Liver (tissue), 9 donors: ENCODE measurements around the gene SLC22A15. TPM values are rescaled to one million over a fixed set of nuclear protein-coding genes. Genes with fewer than 3 reads are reported as not detected.

ENCODE experiments used
- DNase-seq: peaks from one replicate; pipeline ENCODE4 v3.0.0-alpha.2; 2017; ENCODE audit warnings: low spot score
- H3K27ac ChIP-seq, 2 donors: one replicate each; pipeline ENCODE4 v1.7.0; 2013; ENCODE audit warnings: inconsistent platforms in 2 of 2, low read length in 2 of 2, control low read depth in 1 of 2, low read depth in 1 of 2, mild to moderate bottlenecking in 1 of 2
- H3K27me3 ChIP-seq, 4 donors: one replicate each; pipeline versions ENCODE4 v1.6.1 to v1.7.0; 2013; ENCODE audit warnings: low read length in 3 of 4, inconsistent platforms in 1 of 4, mild to moderate bottlenecking in 1 of 4, moderate library complexity in 1 of 4; ENCODE audit not compliant: control insufficient read depth in 4 of 4, insufficient read depth in 4 of 4
- H3K36me3 ChIP-seq, 4 donors: one replicate each; pipeline versions ENCODE4 v1.6.1 to v1.7.0; 2013; ENCODE audit warnings: low read length in 3 of 4, mild to moderate bottlenecking in 3 of 4, low read depth in 1 of 4, moderate library complexity in 1 of 4; ENCODE audit not compliant: control insufficient read depth in 4 of 4, insufficient read depth in 3 of 4
- H3K4me1 ChIP-seq, 4 donors: one replicate each; pipeline versions ENCODE4 v1.6.1 to v1.7.0; 2013; ENCODE audit warnings: low read length in 3 of 4, mild to moderate bottlenecking in 3 of 4, moderate library complexity in 1 of 4; ENCODE audit not compliant: control insufficient read depth in 4 of 4, insufficient read depth in 4 of 4
- H3K4me3 ChIP-seq, 3 donors: one replicate each; pipeline versions ENCODE4 v1.6.1 to v1.7.0; 2013; ENCODE audit warnings: low read length in 3 of 3, control low read depth in 1 of 3, low read depth in 1 of 3, mild to moderate bottlenecking in 1 of 3
- H3K9ac ChIP-seq, 2 donors: one replicate each; pipeline ENCODE4 v1.7.0; 2013; ENCODE audit warnings: low read length in 2 of 2, mild to moderate bottlenecking in 2 of 2, moderate library complexity in 2 of 2, control low read depth in 1 of 2, low read depth in 1 of 2
- H3K9me3 ChIP-seq, 4 donors: one replicate each; pipeline versions ENCODE4 v1.6.1 to v1.7.0; 2013; ENCODE audit warnings: low read length in 3 of 4; ENCODE audit not compliant: control insufficient read depth in 4 of 4
- ATF3 ChIP-seq: IDR thresholded peaks from 2 replicates; pipeline ENCODE4 v1.6.1; 2016; ENCODE audit warnings: antibody characterized with exemption
- CTCF ChIP-seq: fragments of 150-350 bp; IDR thresholded peaks from 2 replicates; pipeline ENCODE4 v1.5.1; 2017; ENCODE audit warnings: improper control_type of control experiment, low read depth, low read length; ENCODE audit not compliant: missing input control
- EGR1 ChIP-seq, 2 donors: IDR thresholded peaks; 2 replicates each; pipeline ENCODE4 v1.6.1; 2016 to 2018; ENCODE audit warnings: antibody characterized with exemption in 2 of 2, low read depth in 2 of 2
- FOXA1 ChIP-seq: IDR thresholded peaks from 2 replicates; pipeline ENCODE4 v1.6.1; 2016; ENCODE audit warnings: antibody characterized with exemption
- FOXA2 ChIP-seq: IDR thresholded peaks from 2 replicates; pipeline ENCODE4 v1.6.1; 2016; ENCODE audit warnings: antibody characterized with exemption
- GABPA ChIP-seq, 2 donors: IDR thresholded peaks in 1 of 2; conservative IDR thresholded peaks in 1 of 2; 2 replicates each; pipeline ENCODE4 v1.6.1; 2016; ENCODE audit warnings: antibody characterized with exemption in 2 of 2, mild to moderate bottlenecking in 1 of 2, moderate library complexity in 1 of 2
- HNF4A ChIP-seq, 2 donors: conservative IDR thresholded peaks; 2 replicates each; pipeline ENCODE4 v1.6.1; 2016; ENCODE audit warnings: antibody characterized with exemption in 2 of 2, mild to moderate bottlenecking in 2 of 2
- HNF4G ChIP-seq: IDR thresholded peaks from 2 replicates; pipeline ENCODE4 v1.6.1; 2016; ENCODE audit warnings: antibody characterized with exemption
- JUND ChIP-seq, 2 donors: IDR thresholded peaks; 2 replicates each; pipeline ENCODE4 v1.6.1; 2016; ENCODE audit warnings: antibody characterized with exemption in 2 of 2
- MAX ChIP-seq: IDR thresholded peaks from 2 replicates; pipeline ENCODE4 v1.6.1; 2016; ENCODE audit warnings: antibody characterized with exemption
- NR2F2 ChIP-seq: IDR thresholded peaks from 2 replicates; pipeline ENCODE4 v1.6.1; 2016; ENCODE audit warnings: antibody characterized with exemption
- RAD21 ChIP-seq, 2 donors: IDR thresholded peaks; 2 replicates each; pipeline ENCODE4 v1.6.1; 2016; ENCODE audit warnings: antibody characterized with exemption in 2 of 2, mild to moderate bottlenecking in 2 of 2
- REST ChIP-seq: IDR thresholded peaks from 2 replicates; pipeline ENCODE4 v1.6.1; 2016; ENCODE audit warnings: antibody characterized with exemption, mild to moderate bottlenecking
- RXRA ChIP-seq, 2 donors: IDR thresholded peaks; 2 replicates each; pipeline ENCODE4 v1.6.1; 2017 to 2018; ENCODE audit warnings: antibody characterized with exemption in 2 of 2, mild to moderate bottlenecking in 1 of 2
- SP1 ChIP-seq: IDR thresholded peaks from 2 replicates; pipeline ENCODE4 v1.6.1; 2018; ENCODE audit warnings: antibody characterized with exemption, mild to moderate bottlenecking
- YY1 ChIP-seq: IDR thresholded peaks from 2 replicates; pipeline ENCODE4 v1.6.1; 2016; ENCODE audit warnings: antibody characterized with exemption, mild to moderate bottlenecking
- ZBTB33 ChIP-seq: IDR thresholded peaks from 2 replicates; pipeline ENCODE4 v1.6.1; 2016; ENCODE audit warnings: antibody characterized with exemption
- WGBS: extraction: QIAGEN DNeasy Blood & Tissue Kit; methylation state at CpG from one replicate; pipeline ENCODE4 v1.1.7; 2013; 5-methylcytosine and 5-hydroxymethylcytosine counted together
- polyA plus RNA-seq, 2 donors: library from polyadenylated mRNA; stranded (reverse) in 1 of 2; unstranded in 1 of 2; fragments of 200-250 nt in 1 of 2; fragments of >200 nt in 1 of 2; fragmentation: Nextera tagmentation in 1 of 2; extraction: Ambion mirVana in 1 of 2; gene quantifications; one replicate each; pipeline versions ENCODE4 v1.2.1 to v1.2.3, GENCODE V29; 2013 to 2015
- total RNA-seq, 2 donors: library from RNA; depleted of rRNA; stranded (reverse); fragments of >200 nt; gene quantifications; one replicate each; pipeline ENCODE4 v1.2.3, GENCODE V29; 2014
- donor health status: healthy.
- donor health status: healthy.
- donor health status: healthy.
- donor health status: healthy.
- donor health status: healthy.

The SLC22A15 gene
- total and polyA plus RNA-seq, 4 donors: 0.12 to 3.6 (median 0.83) TPM

- DNase-seq: no peak
- 85% methylated on average over 2 of the region's 2 CpGs for WGBS
- H3K9me3 ChIP-seq: peaks cover 0 to 4% (median 0%) of the 10 kb centered on the region in 4 donors
- no peak overlapping the region for H3K27ac ChIP-seq
- no peaks in the 10 kb centered on the region for H3K27me3 ChIP-seq
- H3K36me3 ChIP-seq: peaks cover 0 to 2% (median 0%) of the 10 kb centered on the region in 4 donors
- no peaks in the 10 kb centered on the region for H3K4me1 ChIP-seq
- no peak overlapping the region for H3K9ac ChIP-seq
- H3K4me3 ChIP-seq: no peak overlapping the region
- TF ChIP-seq FOXA2 (no peak), JUND (IDR thresholded peaks at IDR 0.05) (no peak), EGR1 (IDR thresholded peaks at IDR 0.05; ENCODE audit: low read depth in 2 of 2) (no peak), NR2F2 (no peak), RAD21 (IDR thresholded peaks at IDR 0.05) (no peak), FOXA1 (no peak), CTCF (no peak), YY1 (no peak), SP1 (no peak), GABPA (IDR thresholded peaks at IDR 0.05 in 1 of 2, conservative IDR thresholded peaks at IDR 0.05 in 1 of 2) (no peak), HNF4G (no peak), ATF3 (no peak), ZBTB33 (no peak), HNF4A (conservative IDR thresholded peaks at IDR 0.05) (no peak), MAX (no peak), RXRA (IDR thresholded peaks at IDR 0.05) (no peak), REST (no peak)
These were observed 90.7 kb downstream of the SLC22A15 start for GRCh38 chr1:116066868-116067565.
